H9 (cell line): ENCODE data around the gene ENC1. TPM values are rescaled to one million over a fixed set of nuclear protein-coding genes. Genes with fewer than 3 reads are reported as not detected.

Experiments used
- DNase-seq: peaks from one replicate; pipeline ENCODE4 v3.0.0-alpha.2; 2017
- H2AFZ ChIP-seq: one replicate; pipeline ENCODE4 v1.6.1; 2013; ENCODE audit warnings: mild to moderate bottlenecking, low read length, control low read depth, moderate library complexity
- H2AK5ac ChIP-seq: 2 replicates; pipeline ENCODE4 v1.6.1; 2013; ENCODE audit warnings: low read length, control low read depth, mixed read lengths; ENCODE audit not compliant: insufficient read length
- H2BK120ac ChIP-seq: one replicate; pipeline ENCODE4 v1.6.1; 2013; ENCODE audit warnings: low read depth, mild to moderate bottlenecking, low read length, control low read depth, inconsistent platforms; ENCODE audit not compliant: poor library complexity, severe bottlenecking
- H2BK12ac ChIP-seq: 2 replicates; pipeline ENCODE4 v1.6.1; 2013; ENCODE audit warnings: low read length, control low read depth, mixed read lengths, low read depth; ENCODE audit not compliant: insufficient read length
- H2BK15ac ChIP-seq: 2 replicates; pipeline ENCODE4 v1.6.1; 2013; ENCODE audit warnings: low read depth, low read length, control low read depth
- H2BK20ac ChIP-seq: one replicate; pipeline ENCODE4 v1.6.1; 2013; ENCODE audit warnings: low read depth, mild to moderate bottlenecking, low read length, control low read depth, inconsistent platforms; ENCODE audit not compliant: poor library complexity, severe bottlenecking
- H2BK5ac ChIP-seq: 2 replicates; pipeline ENCODE4 v1.6.1; 2013; ENCODE audit warnings: low read length, control low read depth, mixed read lengths; ENCODE audit not compliant: insufficient read length
- H3K14ac ChIP-seq: 2 replicates; pipeline ENCODE4 v1.6.1; 2013; ENCODE audit warnings: low read length, control low read depth; ENCODE audit not compliant: insufficient read depth
- H3K18ac ChIP-seq: 2 replicates; pipeline ENCODE4 v1.6.1; 2013; ENCODE audit warnings: low read depth, mild to moderate bottlenecking, mixed read lengths, low read length, control low read depth; ENCODE audit not compliant: insufficient read length
- H3K23ac ChIP-seq: 2 replicates; pipeline ENCODE4 v1.6.1; 2013; ENCODE audit warnings: low read length, control low read depth, mixed read lengths, low read depth; ENCODE audit not compliant: insufficient read length
- H3K23me2 ChIP-seq: 2 replicates; pipeline ENCODE4 v1.6.1; 2013; ENCODE audit warnings: low read depth, mild to moderate bottlenecking, mixed read lengths, low read length, control low read depth; ENCODE audit not compliant: insufficient read length, poor library complexity, severe bottlenecking
- H3K27ac ChIP-seq: 2 replicates; pipeline ENCODE4 v1.5.1; 2013; ENCODE audit warnings: low read length, control low read depth, mixed read lengths, low read depth; ENCODE audit not compliant: insufficient read length
- H3K27me3 ChIP-seq: 2 replicates; pipeline ENCODE4 v1.6.1; 2013; ENCODE audit warnings: low read length, control low read depth, inconsistent platforms; ENCODE audit not compliant: insufficient read depth
- H3K4ac ChIP-seq: 2 replicates; pipeline ENCODE4 v1.6.1; 2013; ENCODE audit warnings: low read depth, mild to moderate bottlenecking, control low read depth, inconsistent platforms, low read length, moderate library complexity
- H3K4me1 ChIP-seq: 2 replicates; pipeline ENCODE4 v1.6.1; 2013; ENCODE audit warnings: low read length, control low read depth, inconsistent platforms; ENCODE audit not compliant: insufficient read depth
- H3K4me2 ChIP-seq: 2 replicates; pipeline ENCODE4 v1.6.1; 2013; ENCODE audit warnings: low read length, control low read depth, mixed read lengths; ENCODE audit not compliant: insufficient read length, insufficient read depth
- H3K56ac ChIP-seq: 2 replicates; pipeline ENCODE4 v1.6.1; 2013; ENCODE audit warnings: low read depth, mild to moderate bottlenecking, mixed read lengths, low read length, control low read depth; ENCODE audit not compliant: insufficient read length
- H3K79me1 ChIP-seq: 2 replicates; pipeline ENCODE4 v1.6.1; 2013; ENCODE audit warnings: low read depth, mild to moderate bottlenecking, moderate library complexity, low read length, control low read depth, inconsistent platforms; ENCODE audit not compliant: insufficient read depth, poor library complexity, severe bottlenecking
- H3K79me2 ChIP-seq: 2 replicates; pipeline ENCODE4 v1.6.1; 2013; ENCODE audit warnings: low read length, control low read depth, inconsistent platforms; ENCODE audit not compliant: insufficient read depth
- H3K9ac ChIP-seq: 2 replicates; pipeline ENCODE4 v1.6.1; 2013; ENCODE audit warnings: low read length, control low read depth, mixed read lengths; ENCODE audit not compliant: insufficient read length; ENCODE audit errors: extremely low read depth
- H3K9me3 ChIP-seq: one replicate; pipeline ENCODE4 v1.6.1; 2013; ENCODE audit warnings: low read depth, low read length, inconsistent platforms; ENCODE audit not compliant: control insufficient read depth
- H3T11ph ChIP-seq: one replicate; pipeline ENCODE4 v1.6.1; 2013; ENCODE audit warnings: mild to moderate bottlenecking, low read length, control low read depth, inconsistent platforms
- H4K20me1 ChIP-seq: one replicate; pipeline ENCODE4 v1.6.1; 2013; ENCODE audit not compliant: control insufficient read depth, insufficient read length, insufficient read depth
- H4K5ac ChIP-seq: 2 replicates; pipeline ENCODE4 v1.6.1; 2013; ENCODE audit warnings: low read depth, mild to moderate bottlenecking, mixed read lengths, low read length, control low read depth; ENCODE audit not compliant: insufficient read length
- H4K8ac ChIP-seq: replicated peaks from 2 replicates; pipeline ENCODE4 v1.6.1; 2013; ENCODE audit warnings: low read length, control low read depth, mixed read lengths, low read depth; ENCODE audit not compliant: insufficient read length
- H4K91ac ChIP-seq: 2 replicates; pipeline ENCODE4 v1.6.1; 2013; ENCODE audit warnings: low read depth, mild to moderate bottlenecking, moderate library complexity, mixed read lengths, low read length, control low read depth; ENCODE audit not compliant: insufficient read length
- H3K27ac Mint-ChIP-seq, 3 experiments: 2 replicates in 2 of 3; 3 replicates in 1 of 3; pipeline ENCODE4 v1.8.0; 2020 to 2021; ENCODE audit warnings: mixed read lengths in 3 of 3, mild to moderate bottlenecking in 1 of 3, moderate library complexity in 1 of 3
- H3K27me3 Mint-ChIP-seq: 2 replicates; pipeline ENCODE4 v1.8.0; 2021; ENCODE audit warnings: low read depth, mild to moderate bottlenecking, moderate library complexity, mixed read lengths
- H3K36me3 Mint-ChIP-seq, 3 experiments: 2 replicates in 2 of 3; 3 replicates in 1 of 3; pipeline ENCODE4 v1.8.0; 2020 to 2021; ENCODE audit warnings: low read depth in 3 of 3, mixed read lengths in 3 of 3; ENCODE audit not compliant: insufficient read depth in 1 of 3
- H3K4me1 Mint-ChIP-seq, 2 experiments: 2 replicates each; pipeline ENCODE4 v1.8.0; 2020; ENCODE audit warnings: mixed read lengths in 2 of 2
- H3K4me3 Mint-ChIP-seq, 2 experiments: 2 replicates in 1 of 2; 3 replicates in 1 of 2; pipeline ENCODE4 v1.8.0; 2020 to 2021; ENCODE audit warnings: mild to moderate bottlenecking in 2 of 2, mixed read lengths in 2 of 2, moderate library complexity in 1 of 2
- H3K9me3 Mint-ChIP-seq, 2 experiments: 2 replicates in 1 of 2; 3 replicates in 1 of 2; pipeline ENCODE4 v1.8.0; 2020; ENCODE audit warnings: mild to moderate bottlenecking in 2 of 2, mixed read lengths in 2 of 2, moderate library complexity in 1 of 2
- CTCF ChIP-seq: fragments of 200-600 bp; sonication (generic); conservative IDR thresholded peaks from 3 replicates; pipeline ENCODE4 v1.8.0; 2021; ENCODE audit warnings: antibody characterized with exemption, mild to moderate bottlenecking
- WGBS: extraction: QIAGEN DNeasy Blood & Tissue Kit; methylation state at CpG from one replicate; pipeline ENCODE4 v1.1.7; 2013; ENCODE audit warnings: missing lambda C conversion rate, low lambda C conversion rate, mixed read lengths; ENCODE audit not compliant: insufficient read length; ENCODE audit errors: extremely low coverage; 5-methylcytosine and 5-hydroxymethylcytosine counted together
- total RNA-seq: library from RNA; stranded (reverse); gene quantifications from 2 replicates; pipeline ENCODE4 v1.2.1, GENCODE V29; 2021

ENC1 gene
- total RNA-seq, 1 experiment from 2014 or later: 14.4 TPM

DNA sequence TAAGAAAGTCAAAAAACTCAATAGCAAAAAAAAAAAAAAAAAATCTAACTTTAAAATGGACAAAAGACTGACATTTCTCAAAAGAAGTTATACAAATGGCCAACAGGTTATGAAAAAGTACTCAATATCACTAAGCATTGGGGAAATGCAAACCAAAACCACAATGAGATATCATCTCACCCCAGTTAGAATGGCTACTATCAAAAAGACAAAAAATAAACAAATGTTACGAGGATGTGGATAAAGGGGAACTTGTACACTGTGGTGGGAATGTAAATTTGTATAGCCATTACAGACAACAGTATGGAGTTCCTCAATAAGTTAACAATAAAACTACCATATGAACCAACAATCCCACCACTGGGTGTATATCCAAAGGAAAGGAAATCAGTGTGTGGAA, 37.2 kb downstream of the ENC1 start:
- no peak overlapping the region for H3K9ac ChIP-seq
- no peak for TF ChIP-seq CTCF
- no peak overlapping the region for H3K14ac ChIP-seq
- H3K79me1 ChIP-seq: no peaks in the 10 kb centered on the region
- no peak overlapping the region for H2BK20ac ChIP-seq
- H4K20me1 ChIP-seq: no peaks in the 10 kb centered on the region
- no peak overlapping the region for H3K18ac ChIP-seq
- no peak overlapping the region for H3K4me3 Mint-ChIP-seq
- H3K27me3 ChIP-seq: no peaks in the 10 kb centered on the region
- DNase-seq: no peak
- no peaks in the 10 kb centered on the region for H3K79me2 ChIP-seq
- H3K23ac ChIP-seq: no peak overlapping the region
- H2BK5ac ChIP-seq: no peak overlapping the region
- H2BK15ac ChIP-seq: no peak overlapping the region
- H2AK5ac ChIP-seq: no peak overlapping the region
- no peak overlapping the region for H4K91ac ChIP-seq
- H4K5ac ChIP-seq: no peak overlapping the region
- H3K36me3 Mint-ChIP-seq: no peaks in the 10 kb centered on the region
- no peaks in the 10 kb centered on the region for H3K9me3 ChIP-seq
- no peaks in the 10 kb centered on the region for H3K4me1 ChIP-seq
- H3K9me3 Mint-ChIP-seq: peaks cover 0 to 4% of the 10 kb centered on the region in 2 experiments; a peak in 1 of 5 replicates
- H2BK12ac ChIP-seq: no peak overlapping the region
- WGBS: no CpG with 5 or more reads among the region's 1 CpG
- H3K4me1 Mint-ChIP-seq: 0 out of 4 replicates have a peak, but pooled peaks cover 0 to 1% of the 10 kb centered on the region in 2 experiments
- H2AFZ ChIP-seq: no peak overlapping the region
- no peaks in the 10 kb centered on the region for H3K23me2 ChIP-seq
- H3K56ac ChIP-seq: no peak overlapping the region
- H3K27me3 Mint-ChIP-seq: no peaks in the 10 kb centered on the region
- no peak overlapping the region for H4K8ac ChIP-seq
- H3K4me2 ChIP-seq: no peak overlapping the region
- H3K27ac ChIP-seq: no peak overlapping the region
- H3K4ac ChIP-seq: no peak overlapping the region
- no peak overlapping the region for H2BK120ac ChIP-seq
- H3T11ph ChIP-seq: no peak overlapping the region
- H3K27ac Mint-ChIP-seq: no peak overlapping the region
